Neuronal stem cell (in vitro differentiated cells): ENCODE results near the gene SHTN1.

Experiments
- DNase-seq: peaks from one replicate; pipeline ENCODE4 v3.0.0-alpha.2; 2013; ENCODE audit warnings: low spot score
- H2AFZ ChIP-seq: one replicate; pipeline ENCODE4 v1.6.1; 2013; ENCODE audit warnings: mild to moderate bottlenecking, low read length, inconsistent platforms
- H2AK5ac ChIP-seq: 2 replicates; pipeline ENCODE4 v1.6.1; 2013; ENCODE audit warnings: low read depth, mild to moderate bottlenecking, inconsistent platforms, low read length, moderate library complexity, mixed read lengths
- H2BK120ac ChIP-seq: 2 replicates; pipeline ENCODE4 v1.6.1; 2013; ENCODE audit warnings: low read depth, mild to moderate bottlenecking, inconsistent platforms, low read length, moderate library complexity, mixed read lengths
- H2BK12ac ChIP-seq: one replicate; pipeline ENCODE4 v1.6.1; 2013; ENCODE audit warnings: low read length, inconsistent platforms
- H2BK15ac ChIP-seq: 2 replicates; pipeline ENCODE4 v1.6.1; 2013; ENCODE audit warnings: mild to moderate bottlenecking, low read length, inconsistent platforms, mixed read lengths
- H2BK5ac ChIP-seq: one replicate; pipeline ENCODE4 v1.6.1; 2013; ENCODE audit warnings: inconsistent platforms, mild to moderate bottlenecking, low read length, moderate library complexity
- H3K14ac ChIP-seq: one replicate; pipeline ENCODE4 v1.6.1; 2013; ENCODE audit warnings: low read length, inconsistent platforms
- H3K18ac ChIP-seq: 2 replicates; pipeline ENCODE4 v1.6.1; 2013; ENCODE audit warnings: low read length, inconsistent platforms
- H3K23ac ChIP-seq: 2 replicates; pipeline ENCODE4 v1.6.1; 2013; ENCODE audit warnings: low read depth, mild to moderate bottlenecking, mixed read lengths, low read length, inconsistent platforms; ENCODE audit not compliant: poor library complexity
- H3K27ac ChIP-seq: replicated peaks from 3 replicates; pipeline ENCODE4 v1.5.1; 2013; ENCODE audit warnings: low read length, inconsistent platforms
- H3K27me3 ChIP-seq, 3 experiments: 2 replicates each; pipeline ENCODE4 v1.6.1; 2013; ENCODE audit warnings: low read length in 3 of 3, mild to moderate bottlenecking in 2 of 3, inconsistent platforms in 1 of 3, low read depth in 1 of 3, mixed read lengths in 1 of 3, moderate library complexity in 1 of 3; ENCODE audit not compliant: control insufficient read depth in 3 of 3, insufficient read depth in 3 of 3
- H3K36me3 ChIP-seq, 2 donors: replicated peaks in 1 of 2; 2 replicates each; pipeline ENCODE4 v1.6.1; 2013; ENCODE audit warnings: low read length in 2 of 2; ENCODE audit not compliant: control insufficient read depth in 2 of 2, insufficient read depth in 2 of 2
- H3K4ac ChIP-seq: 2 replicates; pipeline ENCODE4 v1.6.1; 2013; ENCODE audit warnings: inconsistent platforms, mild to moderate bottlenecking, low read length, moderate library complexity
- H3K4me1 ChIP-seq, 2 donors: 1 replicate in 1 of 2; 2 replicates in 1 of 2; pipeline ENCODE4 v1.6.1; 2013; ENCODE audit warnings: low read length in 2 of 2, low read depth in 1 of 2; ENCODE audit not compliant: control insufficient read depth in 2 of 2, insufficient read depth in 1 of 2
- H3K4me2 ChIP-seq: one replicate; pipeline ENCODE4 v1.6.1; 2013; ENCODE audit warnings: mild to moderate bottlenecking, low read length, inconsistent platforms; ENCODE audit not compliant: insufficient read depth, poor library complexity, severe bottlenecking
- H3K4me3 ChIP-seq, 2 donors: 2 replicates each; pipeline ENCODE4 v1.5.1; 2013; ENCODE audit warnings: low read length in 2 of 2, mild to moderate bottlenecking in 2 of 2, inconsistent platforms in 1 of 2, moderate library complexity in 1 of 2
- H3K79me1 ChIP-seq: one replicate; pipeline ENCODE4 v1.6.1; 2013; ENCODE audit warnings: low read depth, mild to moderate bottlenecking, inconsistent platforms, low read length, moderate library complexity
- H3K9ac ChIP-seq: one replicate; pipeline ENCODE4 v1.6.1; 2013; ENCODE audit warnings: mild to moderate bottlenecking, low read depth, low read length, inconsistent platforms; ENCODE audit not compliant: poor library complexity
- H3K9me3 ChIP-seq, 2 donors: replicated peaks in 1 of 2; 2 replicates each; pipeline versions ENCODE3 to v1.6.1; 2013; ENCODE audit warnings: low read length in 2 of 2, mild to moderate bottlenecking in 2 of 2, inconsistent platforms in 1 of 2, low read depth in 1 of 2, mixed read lengths in 1 of 2, moderate library complexity in 1 of 2; ENCODE audit not compliant: control insufficient read depth in 2 of 2, insufficient read depth in 1 of 2
- H4K8ac ChIP-seq: one replicate; pipeline ENCODE4 v1.6.1; 2013; ENCODE audit warnings: low read depth, mild to moderate bottlenecking, inconsistent platforms, low read length, moderate library complexity
- H4K91ac ChIP-seq: one replicate; pipeline ENCODE4 v1.6.1; 2013; ENCODE audit warnings: low read length, low read depth, mild to moderate bottlenecking, inconsistent platforms; ENCODE audit not compliant: poor library complexity
- WGBS, 2 donors: extraction: QIAGEN DNeasy Blood & Tissue Kit; methylation state at CpG; one replicate each; pipeline ENCODE4 v1.1.7; 2013; ENCODE audit warnings: missing lambda C conversion rate in 2 of 2, mixed read lengths in 1 of 2; ENCODE audit not compliant: insufficient read length in 2 of 2, insufficient replicate concordance in 1 of 2; ENCODE audit errors: extremely low coverage in 2 of 2; 5-methylcytosine and 5-hydroxymethylcytosine counted together

SHTN1 gene

DNA sequence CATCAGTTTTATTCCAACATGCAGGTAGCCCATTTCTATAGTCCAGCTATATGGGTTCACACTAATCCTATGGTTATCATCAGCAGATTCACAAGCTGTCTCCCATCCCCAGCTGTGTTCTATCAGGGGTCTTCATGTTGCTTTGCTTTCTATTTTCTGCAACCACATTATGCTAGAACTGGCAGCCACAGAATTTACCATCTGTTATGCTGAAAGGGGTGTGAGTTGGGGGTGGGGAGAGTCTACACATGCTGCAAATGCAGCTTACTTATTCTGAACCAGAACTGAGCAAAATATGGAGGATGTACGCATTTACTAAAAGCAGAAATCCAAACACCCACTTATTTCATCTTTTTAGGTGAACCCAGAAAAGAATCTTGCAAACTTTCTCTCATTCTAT lies 32.9 kb downstream of the SHTN1 start:
- DNase-seq: no peak
- Histone ChIP-seq H4K91ac (no peak overlapping the region), H3K14ac (no peak overlapping the region), H3K36me3 (no peaks in the 10 kb centered on the region), H2BK5ac (no peak overlapping the region), H3K18ac (no peak overlapping the region), H2BK15ac (no peak overlapping the region), H3K27ac (no peak overlapping the region), H3K4me3 (no peak overlapping the region), H4K8ac (no peak overlapping the region), H3K79me1 (no peaks in the 10 kb centered on the region), H2BK120ac (no peak overlapping the region), H3K9ac (no peak overlapping the region), H3K27me3 (no peaks in the 10 kb centered on the region), H3K23ac (no peak overlapping the region), H3K4me2 (no peak overlapping the region), H3K9me3 (peaks cover 0 to 2% of the 10 kb centered on the region in 2 donors), H2AFZ (no peak overlapping the region), H3K4me1 (peaks cover 4 to 13% of the 10 kb centered on the region in 2 donors), H3K4ac (no peak overlapping the region), H2BK12ac (no peak overlapping the region), H2AK5ac (no peak overlapping the region)
- no CpG with 5 or more reads among the region's 1 CpG for WGBS, 2 donors

GRCh38 chr10:116970050-116970449 lies 34.9 kb downstream of the SHTN1 start:
- Histone ChIP-seq H3K14ac (no peak overlapping the region), H3K27ac (no peak overlapping the region), H2BK120ac (no peak overlapping the region), H2AK5ac (no peak overlapping the region), H3K4ac (no peak overlapping the region), H2BK5ac (no peak overlapping the region), H2BK12ac (no peak overlapping the region), H3K18ac (no peak overlapping the region), H3K79me1 (no peaks in the 10 kb centered on the region), H4K91ac (no peak overlapping the region), H2BK15ac (no peak overlapping the region), H3K9me3 (peaks cover 0 to 2% of the 10 kb centered on the region in 2 donors), H3K23ac (no peak overlapping the region), H4K8ac (no peak overlapping the region), H3K36me3 (no peaks in the 10 kb centered on the region), H3K9ac (no peak overlapping the region), H3K4me1 (peaks cover 1 to 12% of the 10 kb centered on the region in 2 donors), H2AFZ (no peak overlapping the region), H3K27me3 (no peaks in the 10 kb centered on the region), H3K4me2 (no peak overlapping the region), H3K4me3 (no peak overlapping the region)
- no CpG with 5 or more reads among the region's 5 CpGs for WGBS, 2 donors
- no peak for DNase-seq

- no peaks in the 10 kb centered on the region for H3K27me3 ChIP-seq
- no peak overlapping the region for H2AFZ ChIP-seq
- no peak overlapping the region for H3K18ac ChIP-seq
- H4K91ac ChIP-seq: no peak overlapping the region
- no peak overlapping the region for H3K9ac ChIP-seq
- no peaks in the 10 kb centered on the region for H3K36me3 ChIP-seq
- no peak overlapping the region for H2BK120ac ChIP-seq
- no peak overlapping the region for H3K4ac ChIP-seq
- no peak overlapping the region for H3K27ac ChIP-seq
- H3K79me1 ChIP-seq: no peaks in the 10 kb centered on the region
- H4K8ac ChIP-seq: no peak overlapping the region
- H2BK15ac ChIP-seq: no peak overlapping the region
- no CpG with 5 or more reads among the region's 3 CpGs for WGBS, 2 donors
- H3K4me3 ChIP-seq: no peak overlapping the region
- no peak overlapping the region for H2AK5ac ChIP-seq
- DNase-seq: no peak
- no peak overlapping the region for H3K23ac ChIP-seq
- peaks cover 0 to 2% of the 10 kb centered on the region in 2 donors for H3K9me3 ChIP-seq
- H3K4me2 ChIP-seq: no peak overlapping the region
- no peak overlapping the region for H2BK5ac ChIP-seq
- no peak overlapping the region for H3K14ac ChIP-seq
- H2BK12ac ChIP-seq: no peak overlapping the region
- peaks cover 0 to 1% of the 10 kb centered on the region in 2 donors for H3K4me1 ChIP-seq
Observed at GRCh38 chr10:116968331-116968730, 36.7 kb downstream of the SHTN1 start.

GRCh38 chr10:116961406-116962251 lies 43.4 kb downstream of the SHTN1 start:
- Histone ChIP-seq H3K9me3 (no peaks in the 10 kb centered on the region), H3K27ac (no peak overlapping the region), H2AFZ (no peak overlapping the region), H3K4me2 (no peak overlapping the region), H4K91ac (no peak overlapping the region), H3K4me1 (peaks cover 0 to 3% of the 10 kb centered on the region in 2 donors), H3K18ac (no peak overlapping the region), H2BK15ac (no peak overlapping the region), H3K36me3 (no peaks in the 10 kb centered on the region), H2BK5ac (no peak overlapping the region), H2BK12ac (no peak overlapping the region), H3K9ac (no peak overlapping the region), H3K14ac (no peak overlapping the region), H3K4ac (no peak overlapping the region), H4K8ac (no peak overlapping the region), H3K79me1 (no peaks in the 10 kb centered on the region), H3K4me3 (no peak overlapping the region), H3K23ac (no peak overlapping the region), H2BK120ac (no peak overlapping the region), H3K27me3 (no peaks in the 10 kb centered on the region), H2AK5ac (no peak overlapping the region)
- WGBS, 2 donors: no CpG with 5 or more reads among the region's 9 CpGs
- DNase-seq: no peak
